Measurements from ENCODE around the gene LMAN2. TPM values are rescaled to one million over a fixed set of nuclear protein-coding genes. Genes with fewer than 3 reads are reported as not detected.

LMAN2 gene
- total and polyA plus RNA-seq, 8 donors, result 101 to 155 (median 108) TPM

- peak; percentile 66 for ATAC-seq
- peak in 2 of 4 donors; percentile 62 to 91 for DNase-seq
Measured at GRCh38 chr5:177357459-177358351, 6.2 kb upstream of the LMAN2 start, which contains the start of gene RGS14. TSS of gene RGS14 (plus strand) at chr5:177357924. CDS start at chr5:177358025, 101 bp downstream.

GRCh38 chr5:177357146-177357458 lies 5.6 kb upstream of the LMAN2 start:
- Histone ChIP-seq H3K4me1 (peaks cover 6 to 71% of the 10 kb centered on the region in 2 donors), H3K4me3 (no peak overlapping the region), H3K9me3 (no peaks in the 10 kb centered on the region), H3K27ac (peak overlapping the region in 1 of 2 donors; percentile 92), H3K36me3 (no peaks in the 10 kb centered on the region), H3K27me3 (no peaks in the 10 kb centered on the region)
- ATAC-seq, result no peak
- no peak for TF ChIP-seq CTCF (IDR thresholded peaks at IDR 0.05)
- intact Hi-C loops (cut with DNase I), result no loop called here
- DNase-seq, result no peak

More at GRCh38 chr5:177357459-177358351, 6.2 kb upstream of the LMAN2 start, which contains the start of gene RGS14:
- H3K27ac ChIP-seq, result peak within 1 kb of the TSS in 1 of 2 donors; percentile 92
- peak within 1 kb of the TSS; percentile 15 to 61 for H3K4me3 ChIP-seq
- H3K36me3 ChIP-seq, result no peaks in the 10 kb centered on the region
- peaks cover 4 to 73% of the 10 kb centered on the region in 2 donors for H3K4me1 ChIP-seq
- H3K27me3 ChIP-seq, result no peaks in the 10 kb centered on the region
- TF ChIP-seq CTCF (IDR thresholded peaks at IDR 0.05), result no peak
- H3K9me3 ChIP-seq, result no peaks in the 10 kb centered on the region
- intact Hi-C loops (cut with DNase I), result no loop called here

GRCh38 chr5:177356746-177357145 lies 5.3 kb upstream of the LMAN2 start:
- H3K27me3 ChIP-seq, result no peaks in the 10 kb centered on the region
- H3K27ac ChIP-seq, result peak overlapping the region in 1 of 2 donors; percentile 92
- ATAC-seq (no peak), DNase-seq (no peak)
- H3K36me3 ChIP-seq, result no peaks in the 10 kb centered on the region
- intact Hi-C loops (cut with DNase I), result no loop called here
- TF ChIP-seq CTCF (IDR thresholded peaks at IDR 0.05), result no peak
- no peaks in the 10 kb centered on the region for H3K9me3 ChIP-seq
- peaks cover 7 to 69% of the 10 kb centered on the region in 2 donors for H3K4me1 ChIP-seq
- H3K4me3 ChIP-seq, result no peak overlapping the region

- Histone ChIP-seq H3K27ac (no peak overlapping the region), H3K9me3 (no peaks in the 10 kb centered on the region), H3K27me3 (no peaks in the 10 kb centered on the region), H3K4me1 (peaks cover 8 to 63% of the 10 kb centered on the region in 2 donors), H3K4me3 (no peak overlapping the region), H3K36me3 (no peaks in the 10 kb centered on the region)
- ATAC-seq, result no peak
- intact Hi-C loops (cut with DNase I), result no loop called here
- TF ChIP-seq CTCF (IDR thresholded peaks at IDR 0.05), result no peak
- DNase-seq, result no peak
Measured at GRCh38 chr5:177355868-177356168, 4.3 kb upstream of the LMAN2 start.

GRCh38 chr5:177355162-177355867 lies 3.8 kb upstream of the LMAN2 start:
- TF ChIP-seq CTCF (IDR thresholded peaks at IDR 0.05), result no peak
- ATAC-seq (no peak), DNase-seq (no peak)
- intact Hi-C loops (cut with DNase I), result no loop called here
- Histone ChIP-seq H3K36me3 (no peaks in the 10 kb centered on the region), H3K4me1 (peaks cover 13 to 64% of the 10 kb centered on the region in 2 donors), H3K27ac (peak overlapping the region in 1 of 2 donors; percentile 16), H3K4me3 (no peak overlapping the region), H3K9me3 (no peaks in the 10 kb centered on the region), H3K27me3 (no peaks in the 10 kb centered on the region)
